HAP-1 (cell line): ENCODE results near the gene EIF3L.

Source experiments
- DNase-seq, 2 experiments: peaks; one replicate each; pipeline ENCODE4 v3.0.0-alpha.2; 2016 to 2020; ENCODE audit warnings: low spot score in 2 of 2
- H3K27me3 ChIP-seq: fragments of 250-450 bp; sonication (Bioruptor Pico); 2 replicates; pipeline ENCODE4 v1.5.1; 2020; ENCODE audit warnings: low read depth, mild to moderate bottlenecking, moderate library complexity
- H3K36me3 ChIP-seq: fragments of 250-450 bp; sonication (Bioruptor Pico); replicated peaks from 2 replicates; pipeline ENCODE4 v1.5.1; 2020; ENCODE audit warnings: mild to moderate bottlenecking
- H3K4me1 ChIP-seq: fragments of 250-450 bp; sonication (Bioruptor Pico); 2 replicates; pipeline ENCODE4 v1.5.1; 2020; ENCODE audit warnings: mild to moderate bottlenecking
- H3K4me3 ChIP-seq: fragments of 250-450 bp; sonication (Bioruptor Pico); 2 replicates; pipeline ENCODE4 v1.5.1; 2020; ENCODE audit warnings: mild to moderate bottlenecking, moderate library complexity
- H3K9me3 ChIP-seq: fragments of 250-450 bp; sonication (Bioruptor Pico); 2 replicates; pipeline ENCODE4 v1.5.1; 2020; ENCODE audit warnings: mild to moderate bottlenecking, moderate library complexity
- in situ Hi-C: fragments of 300-500 bp; cut with MboI; formaldehyde crosslinking; loops from 3 replicates; pipeline ENCODE4 v1.14.3; 2020; ENCODE audit warnings: low sequenced_read_pairs, inconsistent platforms, mixed read lengths

The EIF3L gene

GRCh38 chr22:37808294-37808657 is 40.9 kb upstream of the EIF3L start:
- no peaks in the 10 kb centered on the region for H3K9me3 ChIP-seq
- H3K4me3 ChIP-seq: peak overlapping the region; percentile 73
- H3K27me3 ChIP-seq: peaks cover 5% of the 10 kb centered on the region
- in situ Hi-C loops: no loop called here
- H3K36me3 ChIP-seq: no peaks in the 10 kb centered on the region; the same call in 1 of the 2 replicates
- H3K4me1 ChIP-seq: peaks cover 4% of the 10 kb centered on the region
- DNase-seq: no peak

- Histone ChIP-seq H3K36me3 (peaks cover 7% of the 10 kb centered on the region), H3K9me3 (no peaks in the 10 kb centered on the region), H3K4me3 (no peak overlapping the region), H3K4me1 (peaks cover 4% of the 10 kb centered on the region), H3K27me3 (peaks cover 5% of the 10 kb centered on the region)
- DNase-seq: no peak
- in situ Hi-C loops: loop anchor here (10.0 kb wide), 1 partner anchor 145 kb away; the partner anchor contains the start of genes C22orf23 and POLR2F
These were observed 39.4 kb upstream of the EIF3L start for GRCh38 chr22:37809672-37810333.

- Histone ChIP-seq H3K27me3 (no peaks in the 10 kb centered on the region; the same call in 1 of the 2 replicates), H3K36me3 (peaks cover 19% of the 10 kb centered on the region), H3K4me3 (no peak overlapping the region), H3K9me3 (no peaks in the 10 kb centered on the region), H3K4me1 (peaks cover 4% of the 10 kb centered on the region)
- in situ Hi-C loops: loop anchor here (10.0 kb wide), 1 partner anchor 143 kb away; the partner anchor contains the start of genes C22orf23 and POLR2F
- DNase-seq: no peak
These were observed 37.4 kb upstream of the EIF3L start for GRCh38 chr22:37811867-37812266.

GRCh38 chr22:37812869-37813678 is 36.1 kb upstream of the EIF3L start:
- H3K9me3 ChIP-seq: no peaks in the 10 kb centered on the region
- no peaks in the 10 kb centered on the region for H3K27me3 ChIP-seq
- in situ Hi-C loops: loop anchor here (10.0 kb wide), 1 partner anchor 142 kb away; the partner anchor contains the start of genes C22orf23 and POLR2F
- H3K4me3 ChIP-seq: no peak overlapping the region
- H3K4me1 ChIP-seq: peaks cover 4% of the 10 kb centered on the region
- no peak for DNase-seq
- peaks cover 20% of the 10 kb centered on the region for H3K36me3 ChIP-seq

GRCh38 chr22:37815593-37815992 is 33.6 kb upstream of the EIF3L start:
- in situ Hi-C loops: loop anchor here (10.0 kb wide), 1 partner anchor 139 kb away; the partner anchor contains the start of genes C22orf23 and POLR2F
- Histone ChIP-seq H3K9me3 (no peaks in the 10 kb centered on the region), H3K4me3 (no peak overlapping the region), H3K27me3 (no peaks in the 10 kb centered on the region), H3K36me3 (peaks cover 20% of the 10 kb centered on the region), H3K4me1 (peaks cover 4% of the 10 kb centered on the region; the same call in 1 of the 2 replicates)
- no peak for DNase-seq

- Histone ChIP-seq H3K36me3 (peaks cover 20% of the 10 kb centered on the region), H3K27me3 (no peaks in the 10 kb centered on the region)
- in situ Hi-C loops: loop anchor here (10.0 kb wide), 1 partner anchor 138 kb away; the partner anchor contains the start of genes C22orf23 and POLR2F
These were observed 32.6 kb upstream of the EIF3L start for GRCh38 chr22:37816543-37817180.

GRCh38 chr22:37817705-37818408 is 31.4 kb upstream of the EIF3L start:
- peak overlapping the region; percentile 9; the same call in 1 of the 2 replicates for H3K4me3 ChIP-seq
- H3K27me3 ChIP-seq: no peaks in the 10 kb centered on the region
- H3K9me3 ChIP-seq: no peaks in the 10 kb centered on the region
- H3K4me1 ChIP-seq: peaks cover 4% of the 10 kb centered on the region; the same call in 1 of the 2 replicates
- peaks cover 20% of the 10 kb centered on the region for H3K36me3 ChIP-seq
- peak; percentile 76 to 92 for DNase-seq
- in situ Hi-C loops: loop anchor here (10.0 kb wide), 1 partner anchor 137 kb away; the partner anchor contains the start of genes C22orf23 and POLR2F

More at GRCh38 chr22:37816543-37817180, 32.6 kb upstream of the EIF3L start:
- H3K4me1 ChIP-seq: peaks cover 4% of the 10 kb centered on the region; the same call in 1 of the 2 replicates
- no peak overlapping the region for H3K4me3 ChIP-seq
- no peaks in the 10 kb centered on the region for H3K9me3 ChIP-seq
- no peak for DNase-seq

GRCh38 chr22:37818409-37819104 is 30.7 kb upstream of the EIF3L start:
- peaks cover 20% of the 10 kb centered on the region for H3K36me3 ChIP-seq
- H3K9me3 ChIP-seq: no peaks in the 10 kb centered on the region
- no peak for DNase-seq
- in situ Hi-C loops: loop anchor here (10.0 kb wide), 1 partner anchor 136 kb away; the partner anchor contains the start of genes C22orf23 and POLR2F
- H3K4me3 ChIP-seq: no peak overlapping the region
- no peaks in the 10 kb centered on the region for H3K27me3 ChIP-seq
- peaks cover 4% of the 10 kb centered on the region; the same call in 1 of the 2 replicates for H3K4me1 ChIP-seq

GRCh38 chr22:37819105-37819433 is 30.1 kb upstream of the EIF3L start:
- H3K9me3 ChIP-seq: no peaks in the 10 kb centered on the region
- H3K4me3 ChIP-seq: no peak overlapping the region
- peaks cover 20% of the 10 kb centered on the region for H3K36me3 ChIP-seq
- DNase-seq: no peak
- peaks cover 4% of the 10 kb centered on the region; the same call in 1 of the 2 replicates for H3K4me1 ChIP-seq
- H3K27me3 ChIP-seq: no peaks in the 10 kb centered on the region
- in situ Hi-C loops: loop anchor here (10.0 kb wide), 1 partner anchor 136 kb away; the partner anchor contains the start of genes C22orf23 and POLR2F

GRCh38 chr22:37820350-37820749 is 28.9 kb upstream of the EIF3L start:
- DNase-seq: no peak
- in situ Hi-C loops: no loop called here
- Histone ChIP-seq H3K36me3 (peaks cover 8% of the 10 kb centered on the region), H3K27me3 (no peaks in the 10 kb centered on the region), H3K4me1 (peaks cover 4% of the 10 kb centered on the region; the same call in 1 of the 2 replicates), H3K4me3 (no peak overlapping the region), H3K9me3 (no peaks in the 10 kb centered on the region)

- no peak for DNase-seq
- no peaks in the 10 kb centered on the region for H3K9me3 ChIP-seq
- no peaks in the 10 kb centered on the region for H3K27me3 ChIP-seq
- H3K4me1 ChIP-seq: peaks cover 4% of the 10 kb centered on the region; the same call in 1 of the 2 replicates
- no peaks in the 10 kb centered on the region for H3K36me3 ChIP-seq
- H3K4me3 ChIP-seq: no peak overlapping the region
- in situ Hi-C loops: no loop called here
These were observed 27.0 kb upstream of the EIF3L start for GRCh38 chr22:37822079-37822833.
